ENCODE data around the gene DOCK10.
"Not testable (repeated sequence)": the region's sequence is repeated elsewhere in the genome, so short reads cannot be mapped to it uniquely, and the experiment has no call there.

The DOCK10 gene

GRCh38 chr2:225041851-225042799 is at the start of gene DOCK10:
DOCK10 (minus strand) TSS chr2:225042468; CDS start chr2:225042374, 94 bp downstream.
- DNase-seq, result peak; percentile 70

DNA sequence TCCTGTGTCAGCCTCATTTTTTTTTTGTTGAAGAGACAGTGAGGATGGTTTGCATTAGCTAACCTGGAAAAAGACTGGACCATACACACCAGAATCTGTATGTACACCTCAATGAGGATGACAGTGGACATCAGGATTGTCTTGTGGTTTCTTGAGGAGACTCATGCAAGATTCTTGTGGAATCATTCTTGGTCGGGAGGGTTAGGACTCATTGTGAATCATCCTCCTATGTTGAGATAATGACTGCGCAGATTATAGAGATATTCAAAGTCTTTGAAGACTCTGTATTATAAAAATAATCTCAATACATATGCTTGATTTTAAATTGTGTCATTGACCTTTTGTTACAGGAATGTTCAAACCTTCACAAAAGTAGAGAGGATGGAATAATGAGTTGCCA is 49.1 kb upstream of the DOCK10 start:
- DNase-seq, result no peak

GRCh38 chr2:225090746-225091145 is 48.5 kb upstream of the DOCK10 start:
- no peak for DNase-seq

DNA sequence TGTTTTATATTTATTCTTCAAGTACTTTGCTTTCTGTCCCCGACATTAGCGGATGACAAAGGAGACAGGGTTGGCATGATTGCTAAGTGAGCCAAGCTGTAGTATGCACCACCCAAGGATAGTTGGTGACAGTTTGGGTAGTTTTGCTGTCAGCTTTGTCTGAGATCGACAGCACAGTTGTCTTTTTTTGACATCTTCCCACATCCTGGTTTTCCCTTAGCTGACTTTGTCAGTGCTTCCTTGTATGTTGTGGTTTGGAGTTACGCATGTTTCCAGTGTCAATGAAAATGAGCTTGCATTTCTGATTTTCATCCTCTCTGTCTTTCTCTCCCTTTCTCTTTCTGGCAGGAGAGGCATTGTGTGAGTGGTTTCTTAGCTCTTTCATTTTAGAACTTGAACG is 44.6 kb upstream of the DOCK10 start:
- no peak for DNase-seq

GRCh38 chr2:225086439-225086838 is 44.2 kb upstream of the DOCK10 start:
- DNase-seq, result no peak

- DNase-seq, result no peak
These were observed 41.0 kb upstream of the DOCK10 start for GRCh38 chr2:225083276-225083675.

DNA sequence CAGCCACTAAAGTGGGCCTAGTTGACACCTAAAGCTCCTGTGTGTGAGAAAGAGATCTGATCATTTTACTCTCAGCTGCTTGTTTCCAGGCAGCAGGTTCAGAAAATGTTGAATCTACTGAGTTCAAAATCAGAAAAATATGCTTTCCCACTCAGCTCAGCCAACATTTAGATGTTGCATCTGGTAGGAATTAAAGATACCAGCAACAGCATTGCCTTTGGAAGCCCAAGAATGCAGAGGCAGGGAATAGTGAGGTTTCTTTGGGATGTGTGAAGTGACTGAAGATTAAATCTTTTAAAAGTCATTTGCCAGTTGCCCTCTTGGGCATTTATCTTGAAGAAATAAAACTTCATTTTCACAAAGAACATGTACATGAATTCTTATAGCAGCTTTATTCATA is 33.9 kb upstream of the DOCK10 start:
- no peak for DNase-seq

- no peak for DNase-seq
These were observed 32.8 kb upstream of the DOCK10 start for GRCh38 chr2:225074919-225075681.

- DNase-seq, result no peak
These were observed 32.1 kb upstream of the DOCK10 start for GRCh38 chr2:225074366-225074765.

DNA sequence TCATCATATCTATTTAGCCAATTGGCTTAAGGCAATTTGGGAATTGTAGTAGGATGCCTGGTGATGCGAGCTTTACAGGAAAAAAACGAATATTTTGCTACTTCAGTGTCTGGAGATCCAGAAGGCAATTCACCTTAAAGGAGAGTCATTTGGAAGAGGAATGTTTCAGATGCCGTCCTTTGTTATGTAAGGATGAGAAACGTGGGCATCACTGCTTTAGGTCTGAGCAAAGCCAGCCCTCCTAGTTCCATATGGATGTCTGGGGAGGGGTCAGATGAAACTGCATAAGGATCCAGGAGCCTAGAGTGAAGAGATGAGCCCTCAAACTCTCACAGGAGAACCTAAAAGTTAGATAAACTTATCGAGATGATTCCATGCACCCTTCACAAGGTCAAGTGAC is 30.9 kb upstream of the DOCK10 start:
- DNase-seq, result no peak

DNA sequence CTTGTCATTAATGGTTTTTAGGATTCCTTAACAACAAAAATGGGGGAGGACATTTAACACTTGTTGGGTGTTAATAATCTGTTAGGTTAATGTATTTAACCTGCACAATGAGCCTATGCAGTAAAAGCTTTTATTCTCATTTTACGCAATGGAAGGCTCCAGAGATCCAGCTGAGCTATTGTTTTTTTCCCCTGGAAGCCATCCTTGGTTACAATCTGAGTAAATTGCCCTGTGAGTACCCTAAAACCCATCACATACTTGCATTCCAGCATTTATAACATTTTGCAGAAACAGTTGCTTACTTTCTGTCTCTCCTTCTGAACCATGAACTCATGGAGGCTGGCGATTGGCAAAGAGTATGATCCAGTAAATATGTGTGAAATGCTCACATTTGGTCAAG is 30.2 kb upstream of the DOCK10 start:
- DNase-seq, result no peak

GRCh38 chr2:225070811-225071210 is 28.5 kb upstream of the DOCK10 start:
- DNase-seq, result no peak

- DNase-seq, result no peak
These were observed 27.7 kb upstream of the DOCK10 start for GRCh38 chr2:225069966-225070365.

- DNase-seq, result no peak
These were observed 27.2 kb upstream of the DOCK10 start for GRCh38 chr2:225069477-225069876.

GRCh38 chr2:225065882-225066281 is 23.6 kb upstream of the DOCK10 start:
- no peak for DNase-seq

DNA sequence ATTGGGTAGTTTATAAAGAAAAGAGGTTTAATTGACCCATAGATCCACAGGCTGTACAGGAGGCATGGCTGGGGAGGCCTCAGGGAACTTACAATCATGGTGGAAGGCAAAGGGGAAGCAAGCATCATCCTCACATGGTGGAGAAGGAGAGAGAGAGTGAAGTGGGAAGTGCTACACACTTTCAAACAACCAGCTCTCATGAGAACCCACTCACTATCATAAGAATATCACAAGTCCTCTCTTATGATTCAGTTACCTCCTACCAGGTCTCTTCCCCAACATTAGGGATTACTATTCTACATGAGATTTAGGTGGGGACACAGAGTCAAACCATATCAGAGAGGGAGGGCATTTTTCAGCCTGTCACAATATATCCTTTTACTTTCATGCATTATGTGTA is 22.7 kb upstream of the DOCK10 start:
- DNase-seq, result no peak

DNA sequence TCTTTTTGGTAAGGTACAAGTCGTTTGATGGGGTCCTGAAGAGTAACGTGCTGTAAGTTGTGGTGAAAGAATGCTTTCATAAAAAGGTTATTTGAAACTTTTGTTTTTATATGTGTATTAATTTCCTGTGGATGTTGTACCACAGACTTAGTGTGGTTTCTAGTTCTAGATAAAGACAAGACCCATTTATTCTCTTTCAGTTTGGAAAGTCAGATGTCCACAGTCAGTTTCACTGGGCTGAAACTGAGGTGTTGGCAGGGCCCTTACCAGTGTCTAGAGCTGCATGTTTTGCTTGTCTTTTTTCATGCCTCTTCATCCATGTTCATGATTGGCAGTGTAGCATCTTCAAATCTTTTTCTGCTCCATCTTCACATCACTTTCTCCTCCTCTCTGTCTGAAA is 22.1 kb upstream of the DOCK10 start:
- DNase-seq, result no peak

GRCh38 chr2:225056330-225057073 is 14.2 kb upstream of the DOCK10 start:
- no peak for DNase-seq

DNA sequence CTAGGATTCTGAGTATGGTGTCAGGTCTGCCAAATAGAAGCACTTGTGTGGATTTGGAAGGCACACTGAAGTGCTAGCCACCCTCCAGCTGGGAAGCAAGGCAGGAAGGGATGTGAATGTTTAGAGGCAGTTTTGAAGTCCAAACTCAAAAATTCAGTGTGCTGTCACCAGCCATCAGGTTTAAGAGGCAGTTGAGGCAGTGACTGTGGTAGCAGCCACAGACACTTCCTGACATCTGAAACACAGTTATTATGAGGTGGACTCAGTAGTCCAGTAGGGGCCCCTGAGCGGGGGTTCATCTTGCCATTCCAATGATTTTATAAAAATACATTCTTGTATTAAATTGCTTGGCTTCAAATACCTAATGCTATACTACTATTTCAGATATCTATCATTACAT is 13.4 kb upstream of the DOCK10 start:
- DNase-seq, result no peak

DNA sequence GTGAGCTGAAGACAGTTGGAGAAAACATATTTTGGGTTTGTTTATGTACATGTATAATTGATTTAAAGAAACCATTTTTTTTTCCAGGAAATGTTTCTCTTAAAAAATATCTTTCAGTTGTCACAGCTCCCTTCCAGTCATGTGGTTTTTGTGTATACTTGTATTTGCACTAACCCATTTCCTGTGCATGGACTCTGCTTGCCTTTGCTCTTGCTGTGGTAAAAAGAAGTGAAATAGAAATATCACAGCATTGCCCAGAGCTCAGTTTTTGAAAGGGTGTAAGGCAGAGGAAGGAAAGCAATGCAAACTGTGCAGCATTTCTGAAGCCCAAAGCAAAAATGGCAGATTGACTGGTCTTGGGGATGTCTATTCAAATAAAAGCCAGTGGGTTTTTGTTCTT is 10.4 kb upstream of the DOCK10 start:
- DNase-seq, result no peak

DNA sequence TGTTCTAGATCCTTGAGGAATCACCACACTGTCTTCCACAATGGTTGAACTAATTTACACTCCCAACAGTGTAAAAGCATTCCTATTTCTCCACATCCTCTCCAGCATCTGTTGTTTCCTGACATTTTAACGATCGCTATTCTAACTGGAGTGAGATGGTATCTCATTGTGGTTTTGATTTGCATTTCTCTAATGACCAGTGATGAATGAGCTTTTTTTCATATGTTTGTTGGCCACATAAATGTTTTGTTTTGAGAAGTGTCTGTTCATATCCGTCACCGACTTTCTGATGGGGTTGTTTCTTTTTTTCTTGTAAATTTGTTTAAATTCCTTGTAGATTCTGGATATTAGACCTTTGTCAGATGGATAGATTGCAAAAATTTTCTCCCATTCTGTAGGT is 5.2 kb upstream of the DOCK10 start:
- not testable (repeated sequence) for DNase-seq

DNA sequence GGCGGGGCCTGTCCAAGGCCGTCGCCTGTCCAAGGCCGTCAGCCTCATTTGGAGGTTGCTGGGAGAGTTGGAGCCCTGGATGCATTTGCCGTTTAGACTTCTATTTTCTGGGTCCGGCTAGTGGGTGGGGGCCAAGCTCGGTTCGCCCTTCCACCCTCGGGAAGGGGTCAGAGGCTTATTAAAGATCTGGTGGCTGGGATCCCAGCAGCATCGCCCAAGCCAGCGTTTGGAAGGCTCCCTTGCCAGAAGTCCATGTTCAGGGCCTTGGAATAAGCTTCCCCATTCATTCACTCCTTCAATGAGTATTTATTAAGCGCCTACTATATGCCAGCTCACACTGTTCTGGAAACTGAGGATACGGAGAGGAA is 516 bp upstream of the DOCK10 start:
- DNase-seq, result no peak

- DNase-seq, result peak; percentile 77
These were observed 939 bp downstream of the DOCK10 start for GRCh38 chr2:225041207-225041850.
